Pancreas (tissue), 10 donors: Measurements from ENCODE around the gene SYNE2. TPM values are rescaled to one million over a fixed set of nuclear protein-coding genes. Genes with fewer than 3 reads are reported as not detected.

Experiments
- ATAC-seq, 4 donors: fragments of 200-7000 bp; cut with Tn5 transposase; one replicate each; pipeline versions ENCODE4 v1.8.0 to v1.9.1; 2020; ENCODE audit warnings: mild to moderate bottlenecking in 4 of 4, moderate library complexity in 4 of 4
- DNase-seq, 6 donors: peaks; one replicate each; pipeline ENCODE4 v3.0.0-alpha.2; 2020
- FAIRE-seq: peaks from 2 replicates; lab custom pipeline; 2012; peaks lifted over from hg19 to GRCh38; lab: Jason Lieb, UNC
- H3K27ac ChIP-seq, 4 donors: fragments of 200-600 bp; sonication (generic); 1 replicate in 3 of 4; 2 replicates in 1 of 4; pipeline versions ENCODE4 v1.5.0 to v1.8.0; 2020
- H3K27me3 ChIP-seq, 4 donors: fragments of 200-600 bp; one replicate each; pipeline ENCODE4 v1.8.0; 2021
- H3K36me3 ChIP-seq, 3 donors: fragments of 200-600 bp; sonication (generic) in 1 of 3; one replicate each; pipeline versions ENCODE4 v1.5.0 to v1.8.0; 2020 to 2021
- H3K4me1 ChIP-seq, 3 donors: fragments of 200-600 bp; one replicate each; pipeline ENCODE4 v1.8.0; 2021
- H3K4me3 ChIP-seq, 4 donors: fragments of 200-600 bp; sonication (generic) in 2 of 4; one replicate each; pipeline versions ENCODE4 v1.5.0 to v1.8.0; 2020 to 2021
- H3K9me3 ChIP-seq, 4 donors: fragments of 200-600 bp; one replicate each; pipeline ENCODE4 v1.8.0; 2021
- CTCF ChIP-seq, 4 donors: fragments of 200-600 bp; sonication (generic) in 3 of 4; IDR thresholded peaks; one replicate each; pipeline versions ENCODE4 v1.5.0 to v1.8.0; 2021; ENCODE audit warnings: antibody characterized with exemption in 4 of 4
- WGBS, 2 donors: extraction: QIAGEN DNeasy Blood & Tissue Kit; methylation state at CpG; one replicate each; pipeline ENCODE4 v1.1.7; 2013; 5-methylcytosine and 5-hydroxymethylcytosine counted together
- intact Hi-C, 3 donors: fragments of 100-400 bp; cut with DNase I; formaldehyde crosslinking; loops; one replicate each; pipeline versions ENCODE4 v1.11.1 to v1.14.2; 2022
- polyA plus RNA-seq, 2 donors: library from polyadenylated mRNA; stranded (reverse); fragments of 200-250 nt; gene quantifications; one replicate each; pipeline ENCODE4 v1.2.3, GENCODE V29; 2013
- total RNA-seq, 6 donors: library from RNA; stranded (reverse); fragmentation: NEBNext Ultra II Directional in 4 of 6; extraction: Animal tissue kit (Norgen Biotek cat#: 25700) in 4 of 6; gene quantifications; one replicate each; pipeline versions ENCODE4 v1.2.1 to v1.2.4, GENCODE V29; 2021 to 2023
- donor health status: healthy with polysubstance abuse.
- donor health status: DM: no; HTN: no; CAD: no; lungs with moderate emphysema.
- donor health status: DM: no; HTN: no; CAD: no.
- donor health status: control.
- donor health status: control.
- donor health status: Bipolar disorder and iron deficiency.
- donor health status: DM: yes; HTN: yes; CAD: no.
- donor health status: DM: no; HTN: no; CAD: no.
- donor health status: DM: no; HTN: no; CAD: no.
- donor health status: DM: yes; HTN: yes; CAD: no.

The SYNE2 gene
- total and polyA plus RNA-seq, 8 donors = 45.2 to 103 (median 56.6) TPM

- 38 to 50% methylated on average over 2 of the region's 2 CpGs for WGBS, 2 donors
- Histone ChIP-seq H3K36me3 (no peaks in the 10 kb centered on the region), H3K27ac (peak overlapping the region in 2 of 4 donors; percentile 40 to 73), H3K4me3 (no peak overlapping the region), H3K4me1 (peaks cover 30 to 48% (median 41%) of the 10 kb centered on the region in 3 donors), H3K9me3 (no peaks in the 10 kb centered on the region), H3K27me3 (no peaks in the 10 kb centered on the region)
- ATAC-seq (peak in 2 of 4 donors; percentile 2 to 30), FAIRE-seq (no peak), DNase-seq (no peak)
- TF ChIP-seq CTCF (IDR thresholded peaks at IDR 0.05) = no peak
- intact Hi-C loops = no loop called here
These were observed 339.0 kb downstream of the SYNE2 start for GRCh38 chr14:64191756-64192155.

- TF ChIP-seq CTCF (IDR thresholded peaks at IDR 0.05) = no peak
- 23 to 28% methylated on average over 2 of the region's 2 CpGs for WGBS, 2 donors
- no peaks in the 10 kb centered on the region for H3K36me3 ChIP-seq
- ATAC-seq (peak; percentile 60 to 77 (median 66)), FAIRE-seq (no peak), DNase-seq (peak in 4 of 6 donors; percentile 32 to 72 (median 55))
- no peaks in the 10 kb centered on the region for H3K27me3 ChIP-seq
- no peak overlapping the region for H3K4me3 ChIP-seq
- peaks cover 31 to 57% (median 57%) of the 10 kb centered on the region in 3 donors for H3K4me1 ChIP-seq
- intact Hi-C loops = no loop called here
- H3K9me3 ChIP-seq = no peaks in the 10 kb centered on the region
- H3K27ac ChIP-seq = peak overlapping the region in 3 of 4 donors; percentile 13 to 73 (median 71)
These were observed 341.0 kb downstream of the SYNE2 start for GRCh38 chr14:64193821-64194220.

- Histone ChIP-seq H3K4me3 (no peak overlapping the region), H3K4me1 (peaks cover 31 to 60% (median 57%) of the 10 kb centered on the region in 3 donors), H3K36me3 (no peaks in the 10 kb centered on the region), H3K9me3 (no peaks in the 10 kb centered on the region), H3K27ac (peak overlapping the region; percentile 7 to 73 (median 42)), H3K27me3 (no peaks in the 10 kb centered on the region)
- WGBS, 2 donors = 22 to 28% methylated on average over 3 of the region's 3 CpGs
- FAIRE-seq (no peak), DNase-seq (no peak), ATAC-seq (no peak)
- TF ChIP-seq CTCF (IDR thresholded peaks at IDR 0.05) = no peak
- intact Hi-C loops = no loop called here
These were observed 341.6 kb downstream of the SYNE2 start for GRCh38 chr14:64194404-64194803.

GRCh38 chr14:64195199-64195598 lies 342.4 kb downstream of the SYNE2 start:
- WGBS, 2 donors = 2 to 7% methylated on average over 2 of the region's 2 CpGs
- Histone ChIP-seq H3K4me3 (no peak overlapping the region), H3K27ac (peak overlapping the region in 3 of 4 donors; percentile 3 to 73 (median 71)), H3K27me3 (no peaks in the 10 kb centered on the region), H3K36me3 (no peaks in the 10 kb centered on the region), H3K4me1 (peaks cover 34 to 64% (median 58%) of the 10 kb centered on the region in 3 donors), H3K9me3 (no peaks in the 10 kb centered on the region)
- ATAC-seq (peak in 2 of 4 donors; percentile 22 to 32), DNase-seq (no peak), FAIRE-seq (no peak)
- intact Hi-C loops = no loop called here
- TF ChIP-seq CTCF (IDR thresholded peaks at IDR 0.05) = no peak

- TF ChIP-seq CTCF (IDR thresholded peaks at IDR 0.05) = no peak
- ATAC-seq = peak in 1 of 4 donors; percentile 6
- no peak for DNase-seq
- Histone ChIP-seq H3K36me3 (no peaks in the 10 kb centered on the region), H3K4me3 (no peak overlapping the region), H3K27me3 (no peaks in the 10 kb centered on the region), H3K4me1 (peaks cover 40 to 67% (median 63%) of the 10 kb centered on the region in 3 donors), H3K27ac (peak overlapping the region in 3 of 4 donors; percentile 51 to 73 (median 71)), H3K9me3 (no peaks in the 10 kb centered on the region)
- 32 to 41% methylated on average over 5 of the region's 5 CpGs for WGBS, 2 donors
- no peak for FAIRE-seq
- intact Hi-C loops = no loop called here
These were observed 343.3 kb downstream of the SYNE2 start for GRCh38 chr14:64196056-64196455.
